Measurements from ENCODE around the gene RC3H1. TPM values are rescaled to one million over a fixed set of nuclear protein-coding genes. Genes with fewer than 3 reads are reported as not detected.

Gene RC3H1
- total and polyA plus RNA-seq, 2 experiments from 2014 or later = 7.7 to 28.1 TPM

DNA sequence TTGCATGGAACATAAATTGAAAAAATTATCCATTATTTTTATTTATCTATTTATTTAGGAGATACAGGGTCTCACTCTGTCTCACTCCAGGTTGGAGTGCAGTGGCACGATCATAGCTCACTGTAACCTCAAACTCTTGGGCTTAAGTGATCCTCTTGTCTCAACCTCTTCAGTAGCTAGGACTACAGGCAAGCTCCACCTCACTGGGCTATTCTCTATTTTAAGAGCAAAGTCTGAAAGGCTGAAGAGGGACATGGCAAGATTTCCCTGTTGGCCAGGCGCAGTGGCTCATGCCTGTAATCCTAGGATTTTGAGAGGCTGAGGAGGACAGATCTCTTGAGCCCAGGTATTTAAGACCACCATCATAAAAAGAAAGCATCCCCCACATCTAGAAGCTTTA is 14.0 kb upstream of the RC3H1 start:
- TF ChIP-seq, protein P1, sequence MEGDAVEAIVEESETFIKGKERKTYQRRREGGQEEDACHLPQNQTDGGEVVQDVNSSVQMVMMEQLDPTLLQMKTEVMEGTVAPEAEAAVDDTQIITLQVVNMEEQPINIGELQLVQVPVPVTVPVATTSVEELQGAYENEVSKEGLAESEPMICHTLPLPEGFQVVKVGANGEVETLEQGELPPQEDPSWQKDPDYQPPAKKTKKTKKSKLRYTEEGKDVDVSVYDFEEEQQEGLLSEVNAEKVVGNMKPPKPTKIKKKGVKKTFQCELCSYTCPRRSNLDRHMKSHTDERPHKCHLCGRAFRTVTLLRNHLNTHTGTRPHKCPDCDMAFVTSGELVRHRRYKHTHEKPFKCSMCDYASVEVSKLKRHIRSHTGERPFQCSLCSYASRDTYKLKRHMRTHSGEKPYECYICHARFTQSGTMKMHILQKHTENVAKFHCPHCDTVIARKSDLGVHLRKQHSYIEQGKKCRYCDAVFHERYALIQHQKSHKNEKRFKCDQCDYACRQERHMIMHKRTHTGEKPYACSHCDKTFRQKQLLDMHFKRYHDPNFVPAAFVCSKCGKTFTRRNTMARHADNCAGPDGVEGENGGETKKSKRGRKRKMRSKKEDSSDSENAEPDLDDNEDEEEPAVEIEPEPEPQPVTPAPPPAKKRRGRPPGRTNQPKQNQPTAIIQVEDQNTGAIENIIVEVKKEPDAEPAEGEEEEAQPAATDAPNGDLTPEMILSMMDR (IDR thresholded peaks at IDR 0.05; ENCODE audit: low read depth, low read length) = no peak
- DNase-seq (ENCODE audit: low read depth in 1 of 2, low spot score in 1 of 2) = peak in 1 of 2 donors; percentile 77
- Histone ChIP-seq H3K4me3 (no peak overlapping the region), H3K9me3 (ENCODE audit: low read depth) (no peaks in the 10 kb centered on the region), H3K27ac (no peak overlapping the region), H3K27me3 (peaks cover 18% of the 10 kb centered on the region), H3K36me3 (no peaks in the 10 kb centered on the region), H3K4me1 (ENCODE audit: low read depth) (peaks cover 5% of the 10 kb centered on the region)

DNA sequence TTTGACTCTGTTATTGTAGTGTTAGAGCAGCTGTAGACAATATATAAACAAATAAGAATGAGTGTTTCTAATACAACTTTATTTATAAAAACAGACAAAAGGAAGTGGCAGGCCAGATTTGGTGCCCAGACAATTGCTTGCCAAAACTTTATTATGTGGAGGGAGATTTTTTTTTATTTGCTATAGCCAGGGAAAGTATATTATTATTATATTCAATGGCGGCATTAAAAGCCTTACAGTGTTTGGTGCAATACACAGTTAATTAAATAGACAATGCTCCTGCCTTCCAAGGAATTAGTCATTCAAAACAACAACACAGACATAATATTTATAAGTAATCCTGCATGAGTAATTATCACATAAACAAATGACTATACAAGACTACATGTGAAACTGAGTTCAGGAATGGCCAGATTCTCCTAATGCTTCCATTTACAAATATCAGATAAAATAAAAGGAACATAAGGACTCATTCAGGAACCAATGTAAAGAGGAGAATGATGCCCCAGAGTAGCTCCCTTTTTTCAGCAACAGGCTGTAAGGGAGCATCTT is 10.6 kb upstream of the RC3H1 start:
- no peak overlapping the region for H3K27ac ChIP-seq
- DNase-seq (ENCODE audit: low read depth in 1 of 2, low spot score in 1 of 2) = no peak
- TF ChIP-seq, protein P1 (IDR thresholded peaks at IDR 0.05; ENCODE audit: low read depth, low read length) = no peak
- no peaks in the 10 kb centered on the region for H3K9me3 ChIP-seq (ENCODE audit: low read depth)
- H3K4me3 ChIP-seq = no peak overlapping the region
- no peaks in the 10 kb centered on the region for H3K36me3 ChIP-seq
- H3K4me1 ChIP-seq (ENCODE audit: low read depth) = peaks cover 18% of the 10 kb centered on the region
- H3K27me3 ChIP-seq = peaks cover 15% of the 10 kb centered on the region

DNA sequence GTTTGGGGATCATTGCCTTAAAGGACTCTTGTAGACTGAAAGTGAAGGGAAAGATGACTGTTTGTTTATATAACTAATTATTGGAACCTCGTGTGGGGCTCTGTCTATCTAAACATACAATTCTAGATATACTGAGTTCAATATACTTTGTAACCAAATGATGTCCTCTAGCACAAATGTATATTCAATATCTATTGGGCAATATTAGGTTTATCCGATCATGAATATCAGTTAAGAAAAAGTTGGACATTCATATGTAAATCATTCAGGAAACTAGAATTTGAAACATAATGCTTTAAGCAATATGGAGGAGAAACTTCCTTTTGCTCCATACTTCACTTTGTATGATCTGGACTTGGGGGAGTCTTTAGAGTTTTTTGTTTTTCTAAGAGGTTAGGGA is 8.9 kb upstream of the RC3H1 start:
- no peaks in the 10 kb centered on the region for H3K9me3 ChIP-seq (ENCODE audit: low read depth)
- TF ChIP-seq, protein P1 (IDR thresholded peaks at IDR 0.05; ENCODE audit: low read depth, low read length) = no peak
- no peak for DNase-seq (ENCODE audit: low read depth in 1 of 2, low spot score in 1 of 2)

GRCh38 chr1:174028495-174028894 is 6.3 kb upstream of the RC3H1 start:
- Histone ChIP-seq H3K27ac (peak overlapping the region; percentile 51), H3K27me3 (peaks cover 15% of the 10 kb centered on the region), H3K4me1 (ENCODE audit: low read depth) (peaks cover 18% of the 10 kb centered on the region), H3K9me3 (ENCODE audit: low read depth) (no peaks in the 10 kb centered on the region), H3K36me3 (no peaks in the 10 kb centered on the region), H3K4me3 (no peak overlapping the region)
- peak; percentile 16 to 49 for DNase-seq (ENCODE audit: low read depth in 1 of 2, low spot score in 1 of 2)
- TF ChIP-seq, protein P1 (IDR thresholded peaks at IDR 0.05; ENCODE audit: low read depth, low read length) = no peak

More for the DNA sequence above, 8.9 kb upstream of the RC3H1 start:
- no peaks in the 10 kb centered on the region for H3K36me3 ChIP-seq
- no peak overlapping the region for H3K27ac ChIP-seq
- peaks cover 15% of the 10 kb centered on the region for H3K27me3 ChIP-seq
- peaks cover 19% of the 10 kb centered on the region for H3K4me1 ChIP-seq (ENCODE audit: low read depth)
- no peak overlapping the region for H3K4me3 ChIP-seq

DNA sequence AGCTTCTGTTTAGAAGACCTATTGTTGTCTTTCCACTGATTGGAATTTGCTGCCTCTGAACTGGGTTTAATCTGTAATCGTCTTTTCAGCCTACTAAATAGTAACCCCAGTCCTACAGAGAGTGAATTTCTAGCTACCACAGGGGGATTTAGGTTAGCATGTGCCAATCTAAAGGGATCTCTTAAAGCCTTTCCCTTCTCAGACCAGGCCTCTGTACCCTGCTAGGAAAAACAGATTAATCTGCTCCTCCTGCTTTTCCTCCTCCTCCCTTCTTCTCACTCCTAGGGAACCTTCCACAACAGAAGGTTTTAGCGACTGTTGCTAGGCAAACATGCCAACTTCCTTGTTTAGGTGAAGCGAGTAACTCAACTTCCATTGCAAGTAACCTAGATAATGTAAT is 1.3 kb upstream of the RC3H1 start:
- TF ChIP-seq, protein P1 (IDR thresholded peaks at IDR 0.05; ENCODE audit: low read depth, low read length) = no peak
- Histone ChIP-seq H3K4me3 (no peak overlapping the region), H3K27ac (peak overlapping the region; percentile 94), H3K9me3 (ENCODE audit: low read depth) (no peaks in the 10 kb centered on the region), H3K27me3 (no peaks in the 10 kb centered on the region), H3K4me1 (ENCODE audit: low read depth) (peaks cover 29% of the 10 kb centered on the region), H3K36me3 (no peaks in the 10 kb centered on the region)
- DNase-seq (ENCODE audit: low read depth in 1 of 2, low spot score in 1 of 2) = peak; percentile 47 to 54

DNA sequence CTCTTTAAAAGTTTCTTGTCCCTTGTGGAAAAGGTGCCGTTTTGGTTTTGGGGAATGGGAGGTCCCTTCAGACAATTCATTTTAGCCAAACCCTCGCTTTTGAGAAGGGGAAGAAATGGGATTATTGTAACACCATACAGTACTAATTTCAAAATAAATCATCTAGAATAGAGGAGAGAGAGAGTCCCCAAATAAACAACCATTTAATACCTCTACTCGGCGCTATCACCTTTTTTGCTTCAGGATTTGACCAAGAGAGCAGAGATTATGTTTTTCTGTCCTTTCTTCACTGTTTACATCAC is 770 bp upstream of the RC3H1 start:
- no peaks in the 10 kb centered on the region for H3K27me3 ChIP-seq
- DNase-seq (ENCODE audit: low read depth in 1 of 2, low spot score in 1 of 2) = no peak
- peak overlapping the region; percentile 53 for H3K4me3 ChIP-seq
- H3K9me3 ChIP-seq (ENCODE audit: low read depth) = no peaks in the 10 kb centered on the region
- H3K27ac ChIP-seq = peak overlapping the region; percentile 94
- TF ChIP-seq, protein P1 (IDR thresholded peaks at IDR 0.05; ENCODE audit: low read depth, low read length) = no peak
- peaks cover 24% of the 10 kb centered on the region for H3K4me1 ChIP-seq (ENCODE audit: low read depth)
- no peaks in the 10 kb centered on the region for H3K36me3 ChIP-seq
